Osteoblast (primary cell): ENCODE measurements around the gene CEBPG. TPM values are rescaled to one million over a fixed set of nuclear protein-coding genes. Genes with fewer than 3 reads are reported as not detected.

ENCODE experiments used
- DNase-seq: peaks from one replicate; pipeline ENCODE4 v3.0.0; 2011; ENCODE audit warnings: low spot score, mixed read lengths; ENCODE audit not compliant: insufficient read length; ENCODE audit errors: missing footprints
- H2AFZ ChIP-seq: 2 replicates; pipeline ENCODE4 v1.6.0; 2011; ENCODE audit warnings: mild to moderate bottlenecking, low read length
- H3K27ac ChIP-seq: 2 replicates; pipeline ENCODE4 v1.5.1; 2011; ENCODE audit warnings: mild to moderate bottlenecking, low read depth, low read length, moderate library complexity
- H3K27me3 ChIP-seq: 2 replicates; pipeline ENCODE4 v1.6.0; 2012; ENCODE audit warnings: mild to moderate bottlenecking, control low read depth, inconsistent platforms, low read length, moderate library complexity; ENCODE audit not compliant: insufficient read depth
- H3K36me3 ChIP-seq: 2 replicates; pipeline ENCODE4 v1.5.1; 2011; ENCODE audit warnings: mild to moderate bottlenecking, low read length, control low read depth, moderate library complexity; ENCODE audit not compliant: insufficient read depth
- H3K4me1 ChIP-seq: 2 replicates; pipeline ENCODE4 v1.5.1; 2011; ENCODE audit warnings: mild to moderate bottlenecking, low read length, control low read depth, moderate library complexity; ENCODE audit not compliant: insufficient read depth
- H3K4me2 ChIP-seq: 2 replicates; pipeline ENCODE4 v1.6.0; 2011; ENCODE audit warnings: mild to moderate bottlenecking, low read length; ENCODE audit not compliant: insufficient read depth
- H3K4me3 ChIP-seq: fragments of 200-600 bp; sonication (generic); 3 replicates; pipeline ENCODE4 v1.5.1; 2012; ENCODE audit warnings: mild to moderate bottlenecking, low read length, inconsistent platforms; ENCODE audit not compliant: insufficient read depth
- H3K79me2 ChIP-seq: 2 replicates; pipeline ENCODE4 v1.6.0; 2012; ENCODE audit warnings: mild to moderate bottlenecking, low read length, control low read depth, inconsistent platforms; ENCODE audit not compliant: insufficient read depth
- H3K9me3 ChIP-seq: 2 replicates; pipeline ENCODE4 v1.5.1; 2011; ENCODE audit warnings: low read depth, low read length, control low read depth
- H4K20me1 ChIP-seq: 2 replicates; pipeline ENCODE4 v1.6.0; 2012; ENCODE audit warnings: mild to moderate bottlenecking, low read length, control low read depth; ENCODE audit not compliant: insufficient read depth
- CTCF ChIP-seq: IDR thresholded peaks from 2 replicates; pipeline ENCODE4 v1.5.1; 2011; ENCODE audit warnings: mild to moderate bottlenecking, low read depth, low read length, moderate library complexity; ENCODE audit errors: extremely low read depth
- total RNA-seq: library from RNA; depleted of rRNA; stranded (reverse); fragments of >200 nt; gene quantifications from 2 replicates; pipeline ENCODE4 v1.2.3, GENCODE V29; 2012

CEBPG gene
- total RNA-seq, 1 donor = 35.5 TPM

- peaks cover 11% of the 10 kb centered on the region for H4K20me1 ChIP-seq
- no peaks in the 10 kb centered on the region for H3K79me2 ChIP-seq
- H3K4me1 ChIP-seq = peaks cover 4% of the 10 kb centered on the region
- peak; percentile 6 for DNase-seq
- no peaks in the 10 kb centered on the region for H3K9me3 ChIP-seq
- H2AFZ ChIP-seq = no peak overlapping the region
- no peaks in the 10 kb centered on the region for H3K36me3 ChIP-seq
- no peaks in the 10 kb centered on the region for H3K27me3 ChIP-seq
- no peak for TF ChIP-seq CTCF
- H3K27ac ChIP-seq = no peak overlapping the region
- H3K4me3 ChIP-seq = no peak overlapping the region
- no peak overlapping the region for H3K4me2 ChIP-seq
Measured at GRCh38 chr19:33411621-33412180, 38.2 kb downstream of the CEBPG start.

DNA sequence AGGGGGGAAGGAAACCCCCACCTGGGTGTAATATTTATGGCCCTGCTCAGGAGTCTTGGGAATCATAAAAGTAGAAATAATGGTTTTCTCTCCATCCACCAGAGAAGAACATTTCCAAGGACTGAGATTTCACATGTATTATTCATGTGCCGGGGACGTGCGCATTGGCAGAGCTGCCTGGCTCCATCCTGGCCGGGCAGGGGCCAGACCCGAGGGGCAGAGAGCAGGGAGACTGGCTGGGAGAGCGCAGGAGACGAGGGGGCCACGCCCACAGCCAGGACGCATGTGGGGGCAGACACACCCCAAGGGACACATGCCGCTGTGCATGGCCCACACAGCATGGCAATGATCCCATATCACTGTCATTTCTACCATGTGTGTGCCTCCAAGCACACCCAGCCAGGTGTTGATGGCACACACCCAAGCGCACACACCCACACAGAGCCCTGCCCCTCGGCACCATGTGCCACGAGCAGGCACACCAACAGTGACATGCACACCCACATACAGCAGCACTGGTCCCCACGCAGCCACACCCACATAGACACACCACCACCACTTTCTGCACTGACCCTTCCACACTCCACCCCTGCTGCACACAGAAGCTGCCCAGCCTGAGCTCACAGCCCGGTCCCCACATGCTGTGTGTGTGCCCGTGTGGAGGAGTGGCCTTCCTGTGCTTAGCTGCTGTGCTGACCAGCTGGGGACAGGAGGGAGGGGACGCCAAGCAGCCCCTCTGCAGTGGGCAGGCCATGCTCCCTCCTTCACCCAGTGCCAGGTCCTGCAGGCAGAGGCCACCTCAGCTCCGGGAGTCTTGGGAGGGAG is 39.3 kb downstream of the CEBPG start:
- H3K9me3 ChIP-seq = no peaks in the 10 kb centered on the region
- H3K4me1 ChIP-seq = peaks cover 6% of the 10 kb centered on the region
- H2AFZ ChIP-seq = no peak overlapping the region
- H3K27me3 ChIP-seq = no peaks in the 10 kb centered on the region
- no peak overlapping the region for H3K27ac ChIP-seq
- TF ChIP-seq CTCF = no peak
- peak; percentile 68 for DNase-seq
- peaks cover 15% of the 10 kb centered on the region for H4K20me1 ChIP-seq
- H3K36me3 ChIP-seq = no peaks in the 10 kb centered on the region
- H3K4me3 ChIP-seq = no peak overlapping the region
- no peak overlapping the region for H3K4me2 ChIP-seq
- H3K79me2 ChIP-seq = no peaks in the 10 kb centered on the region

DNA sequence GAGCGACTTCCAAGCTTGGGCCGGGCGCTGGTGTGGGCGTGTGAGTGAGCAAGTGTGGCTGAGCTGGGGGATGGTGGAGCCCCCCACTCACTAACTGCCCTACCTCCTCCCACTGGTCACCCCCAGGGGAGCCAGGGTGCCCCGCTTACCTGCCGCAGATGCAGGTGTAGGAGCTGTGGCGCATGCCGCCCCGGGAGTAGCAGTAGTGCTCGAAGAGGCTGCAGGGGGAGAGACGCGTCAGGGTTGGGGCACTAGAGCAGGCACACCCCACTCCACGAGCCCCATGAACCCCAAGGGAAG is 39.9 kb downstream of the CEBPG start:
- no peaks in the 10 kb centered on the region for H3K9me3 ChIP-seq
- H3K4me3 ChIP-seq = no peak overlapping the region
- peaks cover 6% of the 10 kb centered on the region for H3K4me1 ChIP-seq
- H3K36me3 ChIP-seq = no peaks in the 10 kb centered on the region
- no peak overlapping the region for H2AFZ ChIP-seq
- no peak overlapping the region for H3K4me2 ChIP-seq
- H4K20me1 ChIP-seq = peaks cover 15% of the 10 kb centered on the region
- H3K79me2 ChIP-seq = no peaks in the 10 kb centered on the region
- DNase-seq = peak; percentile 58
- H3K27me3 ChIP-seq = no peaks in the 10 kb centered on the region
- TF ChIP-seq CTCF = no peak
- no peak overlapping the region for H3K27ac ChIP-seq

- Histone ChIP-seq H4K20me1 (peaks cover 15% of the 10 kb centered on the region), H3K27me3 (no peaks in the 10 kb centered on the region), H3K4me1 (peaks cover 6% of the 10 kb centered on the region), H2AFZ (no peak overlapping the region), H3K27ac (no peak overlapping the region), H3K79me2 (no peaks in the 10 kb centered on the region), H3K4me2 (no peak overlapping the region), H3K9me3 (no peaks in the 10 kb centered on the region), H3K36me3 (no peaks in the 10 kb centered on the region), H3K4me3 (no peak overlapping the region)
- DNase-seq = peak; percentile 35
- no peak for TF ChIP-seq CTCF
Measured at GRCh38 chr19:33413868-33414666, 40.6 kb downstream of the CEBPG start.
